ENCODE data around the gene ANXA5.
A peak's percentile ranks its signal among the peaks of the same experiment; 100 is the strongest.

ANXA5 gene

GRCh38 chr4:121679267-121679666 is 17.5 kb downstream of the ANXA5 start:
- DNase-seq (ENCODE audit: low read depth) = no peak

- DNase-seq (ENCODE audit: low read depth) = no peak
These were observed 19.3 kb downstream of the ANXA5 start for GRCh38 chr4:121677524-121677923.

GRCh38 chr4:121676345-121677075 is 20.3 kb downstream of the ANXA5 start:
- no peak for DNase-seq (ENCODE audit: low read depth)

- DNase-seq (ENCODE audit: low read depth) = peak; percentile 32
These were observed 21.1 kb downstream of the ANXA5 start for GRCh38 chr4:121675715-121676114.

GRCh38 chr4:121674696-121675095 is 22.1 kb downstream of the ANXA5 start:
- DNase-seq (ENCODE audit: low read depth) = no peak

GRCh38 chr4:121674191-121674590 is 22.6 kb downstream of the ANXA5 start:
- no peak for DNase-seq (ENCODE audit: low read depth)

- DNase-seq (ENCODE audit: low read depth) = peak; percentile 61
These were observed 27.6 kb downstream of the ANXA5 start for GRCh38 chr4:121669163-121669550.

- DNase-seq (ENCODE audit: low read depth) = peak; percentile 98
These were observed 28.2 kb downstream of the ANXA5 start for GRCh38 chr4:121668368-121669162.

- DNase-seq (ENCODE audit: low read depth) = no peak
These were observed 30.6 kb downstream of the ANXA5 start for GRCh38 chr4:121666091-121666679.

GRCh38 chr4:121665371-121665770 is 31.4 kb downstream of the ANXA5 start:
- no peak for DNase-seq (ENCODE audit: low read depth)

GRCh38 chr4:121662225-121662624 is 34.6 kb downstream of the ANXA5 start:
- no peak for DNase-seq (ENCODE audit: low read depth)

GRCh38 chr4:121660175-121660933 is 36.4 kb downstream of the ANXA5 start:
- DNase-seq (ENCODE audit: low read depth) = peak; percentile 31

GRCh38 chr4:121658125-121658524 is 38.7 kb downstream of the ANXA5 start:
- no peak for DNase-seq (ENCODE audit: low read depth)

- peak; percentile 68 for DNase-seq (ENCODE audit: low read depth)
These were observed 40.5 kb downstream of the ANXA5 start for GRCh38 chr4:121656269-121656641.

- DNase-seq (ENCODE audit: low read depth) = peak; percentile 31
These were observed 41.2 kb downstream of the ANXA5 start for GRCh38 chr4:121655320-121656268.

- no peak for DNase-seq (ENCODE audit: low read depth)
These were observed 42.0 kb downstream of the ANXA5 start for GRCh38 chr4:121654738-121655137.

GRCh38 chr4:121653986-121654385 is 42.8 kb downstream of the ANXA5 start:
- no peak for DNase-seq (ENCODE audit: low read depth)

- DNase-seq (ENCODE audit: low read depth) = no peak
These were observed 43.6 kb downstream of the ANXA5 start for GRCh38 chr4:121653214-121653613.

GRCh38 chr4:121651597-121651996 is 45.2 kb downstream of the ANXA5 start:
- no peak for DNase-seq (ENCODE audit: low read depth)

- DNase-seq (ENCODE audit: low read depth) = no peak
These were observed 46.0 kb downstream of the ANXA5 start for GRCh38 chr4:121650741-121651140.

GRCh38 chr4:121648516-121648915 is 48.3 kb downstream of the ANXA5 start:
- no peak for DNase-seq (ENCODE audit: low read depth)

Measured in EH (cell line).